Activated CD4-positive, alpha-beta T cell treated with anti-CD3 and anti-CD28 coated beads, Interleukin-2, amount 50 U/mL, for 16 hours (primary cell): ENCODE data around the gene HS6ST3.
A peak's percentile ranks its signal among the peaks of the same experiment; 100 is the strongest.

Experiments used
- DNase-seq: peaks from one replicate; pipeline ENCODE4 v3.0.0-alpha.2; 2020

Gene HS6ST3

DNA sequence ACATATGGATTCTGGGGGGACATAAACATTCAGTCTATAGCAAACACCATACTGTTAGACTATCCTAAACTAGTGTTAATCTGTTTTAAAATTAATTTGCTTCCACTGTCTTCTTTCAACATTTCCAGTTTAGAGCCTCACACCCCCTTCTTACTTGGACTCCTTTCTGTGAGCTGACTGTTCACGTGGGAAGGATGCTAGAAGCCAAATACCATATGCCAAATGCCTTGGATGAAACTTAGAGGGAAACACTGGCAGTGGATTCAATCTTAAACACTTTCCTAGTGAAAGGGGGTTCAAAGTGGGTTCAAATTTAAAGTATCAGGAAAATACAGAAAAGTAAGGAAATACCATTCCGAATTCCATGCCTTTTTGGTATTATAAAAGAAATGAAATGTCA is 113.6 kb downstream of the HS6ST3 start:
- DNase-seq = no peak

DNA sequence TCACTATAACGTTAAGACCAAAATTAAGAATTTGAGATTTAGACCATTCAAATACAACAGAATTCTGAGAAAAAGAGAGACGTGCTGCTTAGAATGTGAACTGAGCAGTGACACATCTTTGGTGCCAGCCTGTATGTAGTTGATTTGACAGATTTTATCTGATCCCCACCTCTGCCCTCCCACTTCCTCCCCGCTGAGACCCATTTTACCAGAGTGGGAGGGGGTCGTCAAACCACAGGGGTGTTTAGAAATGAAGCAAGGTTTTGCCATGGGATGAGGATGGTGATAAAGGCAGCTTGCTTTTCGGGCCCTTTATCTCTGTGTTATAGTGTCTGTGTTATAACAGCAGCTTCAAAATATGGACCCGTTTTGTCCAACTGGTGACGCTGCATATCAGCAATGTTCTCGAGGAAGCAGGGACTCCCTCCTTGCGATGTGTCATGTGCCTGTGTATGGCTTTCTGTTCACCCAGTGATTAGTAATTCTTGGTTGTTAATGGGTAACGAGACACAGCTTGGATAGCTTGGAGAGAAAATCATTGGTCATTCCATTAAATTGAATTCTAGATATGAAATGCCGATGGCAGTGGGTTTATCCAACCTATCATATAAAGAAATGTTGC is 125.0 kb downstream of the HS6ST3 start:
- DNase-seq = no peak

DNA sequence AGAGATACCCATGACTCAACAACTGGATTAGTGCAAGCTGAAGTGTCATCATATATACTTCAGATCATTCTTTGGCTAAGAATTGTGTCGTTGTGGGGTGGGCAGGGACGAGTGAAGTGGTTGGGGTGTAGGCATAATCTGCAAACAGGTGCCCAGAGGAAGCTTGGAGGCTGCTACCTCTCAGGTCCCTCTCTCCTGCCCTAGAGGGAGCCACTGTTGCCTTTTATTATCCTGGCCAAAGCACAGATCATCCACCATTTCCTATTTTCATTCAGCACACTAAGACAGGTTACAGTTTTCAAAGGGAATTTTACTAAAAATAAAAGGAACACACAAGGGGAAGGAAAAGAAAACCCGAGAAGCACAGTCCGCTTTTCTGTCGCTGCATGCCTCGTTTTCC is 126.6 kb downstream of the HS6ST3 start:
- no peak for DNase-seq

DNA sequence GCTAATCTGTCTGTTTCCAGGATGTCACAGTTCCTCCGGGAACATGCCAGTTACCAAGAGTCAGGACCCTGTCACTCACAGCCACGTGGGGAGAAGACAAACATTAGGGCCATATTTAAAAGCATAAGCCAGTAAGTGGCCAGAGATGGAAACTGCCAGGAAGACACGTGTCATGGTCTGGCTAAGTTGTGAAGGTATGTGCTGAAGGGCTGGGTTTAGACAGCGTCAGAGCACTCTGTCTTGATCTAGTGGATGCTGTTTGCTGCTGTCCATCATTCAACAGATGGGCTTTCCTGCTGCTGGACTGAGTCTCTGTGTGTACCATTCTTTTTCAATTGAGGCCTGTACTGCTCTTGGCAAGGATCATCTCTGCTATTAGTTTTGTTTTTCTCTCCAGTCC is 128.6 kb downstream of the HS6ST3 start:
- no peak for DNase-seq

DNA sequence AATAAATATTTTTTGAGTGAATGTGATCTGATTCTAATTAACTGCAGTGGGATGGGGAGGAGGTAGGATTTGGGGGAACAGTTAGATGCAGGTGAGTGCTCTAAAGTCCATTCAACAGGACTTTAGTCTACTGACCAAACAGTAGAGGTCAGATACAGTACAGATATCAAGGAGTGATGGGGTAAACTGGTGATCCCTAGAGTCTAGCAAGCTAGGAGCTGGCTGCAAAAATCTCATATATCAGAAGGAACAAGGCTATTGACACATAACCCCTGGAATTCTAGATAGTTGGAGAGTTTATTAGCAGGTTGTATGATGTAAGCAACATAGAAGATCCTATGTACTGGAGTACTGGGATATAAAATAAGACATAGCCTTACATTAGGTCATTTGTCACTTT is 131.6 kb downstream of the HS6ST3 start:
- no peak for DNase-seq

DNA sequence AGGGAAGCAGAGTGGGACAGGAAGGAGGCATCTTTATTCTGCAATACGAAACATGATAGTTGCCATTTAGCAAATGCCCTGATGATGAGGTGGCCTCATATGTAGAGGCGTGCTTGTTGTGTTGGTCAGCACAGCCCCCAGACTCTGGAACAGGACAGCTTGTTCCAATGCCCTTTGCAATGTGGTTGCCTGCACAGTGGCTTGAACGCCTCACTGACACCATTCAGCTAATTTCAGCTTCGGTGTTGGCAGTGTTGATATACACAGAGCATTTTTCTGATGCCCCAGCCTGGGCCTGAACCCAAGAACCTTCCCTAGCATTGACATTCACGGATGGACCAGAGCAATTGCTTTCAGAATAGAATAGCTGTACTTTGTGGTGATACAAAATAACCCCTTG is 133.3 kb downstream of the HS6ST3 start:
- DNase-seq = no peak

DNA sequence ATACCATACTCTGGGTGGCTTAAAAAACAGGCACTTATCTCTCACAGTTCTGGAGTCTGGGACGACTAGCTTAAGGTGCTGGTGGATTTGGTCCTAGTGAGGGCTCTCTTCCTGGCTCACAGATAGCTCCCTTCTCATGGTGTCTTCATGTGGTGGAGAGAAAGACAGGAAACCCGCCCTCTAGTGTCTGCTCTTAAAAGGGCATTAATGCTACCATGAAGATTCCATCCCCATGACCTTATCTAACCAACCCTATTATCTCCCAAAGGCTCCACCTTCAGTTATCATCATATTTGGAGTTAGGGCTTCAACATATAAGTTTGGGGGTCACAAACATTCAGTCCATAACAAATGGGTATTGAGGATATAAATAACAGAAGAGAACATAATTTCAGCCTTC is 139.4 kb downstream of the HS6ST3 start:
- DNase-seq = peak; percentile 7

DNA sequence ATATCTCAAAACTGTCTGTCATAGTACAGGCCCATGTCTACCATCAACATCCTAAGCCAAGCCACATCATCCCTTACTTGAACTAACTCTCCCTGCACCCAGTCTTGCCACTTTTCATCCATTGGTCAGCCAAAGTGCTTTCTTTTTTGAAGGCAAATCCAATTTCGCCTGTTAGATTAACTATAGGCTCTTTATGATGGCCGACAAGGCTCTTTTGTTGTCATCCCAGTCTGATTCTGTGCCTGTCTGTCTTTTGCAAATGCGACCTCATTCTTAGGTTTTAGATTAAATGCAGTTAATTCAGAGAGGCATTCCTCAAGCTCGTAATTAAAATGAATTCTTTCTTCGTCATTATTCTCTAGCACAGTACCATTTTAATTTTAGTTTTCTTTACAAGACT is 148.3 kb downstream of the HS6ST3 start:
- DNase-seq = no peak

DNA sequence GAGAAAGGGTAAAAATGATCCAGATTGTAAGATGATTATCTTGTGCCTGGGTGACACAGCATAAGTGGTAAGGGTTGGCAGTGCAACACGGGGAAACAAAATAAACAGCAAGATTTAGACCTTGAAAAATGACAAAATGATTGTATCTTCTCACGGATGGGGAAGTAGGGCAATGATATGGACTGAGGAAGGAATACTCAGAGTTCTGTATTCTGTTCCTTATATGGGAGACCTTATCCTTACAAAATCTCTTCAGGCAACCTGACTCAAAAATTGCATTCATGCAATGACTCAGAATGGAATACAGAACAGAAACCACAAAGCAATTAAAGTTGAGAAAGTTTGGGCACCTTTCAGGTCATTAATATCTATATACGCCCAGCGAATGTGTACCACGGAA is 149.0 kb downstream of the HS6ST3 start:
- DNase-seq = no peak

DNA sequence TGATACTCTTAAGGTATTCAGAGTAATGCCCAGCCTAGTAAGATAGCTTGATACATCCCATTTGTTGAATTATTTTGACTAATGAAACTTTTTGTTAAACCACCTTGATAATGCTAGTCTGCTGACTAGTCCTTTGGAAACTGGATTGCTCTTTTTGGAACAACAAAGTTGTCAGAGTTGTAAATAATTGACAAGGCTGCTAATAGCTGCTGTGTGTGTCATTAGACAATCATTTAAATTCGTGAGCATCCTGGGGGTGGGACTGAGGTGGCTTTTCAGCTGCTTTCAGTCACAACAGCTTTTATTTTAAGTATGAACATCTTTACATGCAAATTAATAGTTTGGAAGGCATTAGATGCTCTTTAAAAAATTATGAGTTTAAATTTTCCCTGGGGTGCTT is 153.5 kb downstream of the HS6ST3 start:
- no peak for DNase-seq

DNA sequence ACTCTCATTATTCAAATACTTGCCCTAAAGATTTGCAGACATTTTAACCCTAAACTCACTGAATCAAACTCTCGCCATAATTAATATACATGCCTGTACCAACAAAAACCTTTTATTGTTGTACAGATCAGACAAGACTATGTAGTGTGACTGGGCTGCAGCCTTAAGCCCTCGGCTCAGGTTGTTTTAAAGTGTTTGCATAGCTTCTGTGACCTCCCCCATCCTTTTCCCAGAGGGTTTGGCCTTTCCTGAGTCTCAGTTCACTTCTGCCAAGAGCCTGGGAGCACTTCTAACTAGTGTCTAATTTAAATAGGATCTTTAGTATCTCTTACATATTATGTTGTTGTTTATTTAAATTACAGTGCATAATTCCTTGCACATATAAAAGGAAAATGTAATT is 158.2 kb downstream of the HS6ST3 start:
- no peak for DNase-seq

DNA sequence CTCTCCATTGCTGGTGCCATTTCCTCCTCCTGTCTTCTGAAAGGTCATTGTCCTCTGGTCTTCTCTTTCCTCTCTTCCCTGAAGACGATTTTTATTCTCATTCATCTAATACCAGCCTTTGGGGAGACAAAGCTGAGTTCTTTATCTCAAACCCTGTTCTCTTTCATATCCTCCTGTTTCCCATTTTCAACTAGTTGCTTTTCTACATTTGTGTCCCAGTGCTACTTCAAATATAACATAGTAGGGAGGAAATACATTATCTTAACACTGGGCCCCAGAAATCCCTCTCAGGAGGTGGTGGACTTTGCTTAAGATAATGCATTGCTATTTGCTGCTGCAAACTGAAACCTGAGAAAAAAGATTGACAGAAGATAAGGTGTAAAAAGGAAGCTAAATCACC is 159.1 kb downstream of the HS6ST3 start:
- DNase-seq = no peak

DNA sequence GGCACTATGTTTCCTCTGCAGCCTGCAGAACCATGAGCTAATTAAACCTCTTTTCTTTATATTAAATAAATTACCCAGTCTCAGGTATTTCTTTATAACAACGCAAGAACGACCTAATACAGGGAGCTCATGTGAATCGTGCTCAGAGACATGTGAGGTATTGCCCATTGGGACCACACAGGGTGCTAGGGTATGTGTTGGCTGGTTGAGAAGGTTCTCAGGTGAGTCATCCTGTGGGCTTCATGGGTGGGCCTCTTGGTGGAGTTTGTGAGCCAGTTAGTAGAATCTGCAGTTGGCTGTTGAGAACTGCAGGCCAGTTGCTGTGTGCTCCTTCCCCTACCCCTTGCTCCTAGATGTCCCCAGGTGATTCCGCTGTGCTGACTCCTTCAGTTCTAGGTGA is 163.0 kb downstream of the HS6ST3 start:
- no peak for DNase-seq

DNA sequence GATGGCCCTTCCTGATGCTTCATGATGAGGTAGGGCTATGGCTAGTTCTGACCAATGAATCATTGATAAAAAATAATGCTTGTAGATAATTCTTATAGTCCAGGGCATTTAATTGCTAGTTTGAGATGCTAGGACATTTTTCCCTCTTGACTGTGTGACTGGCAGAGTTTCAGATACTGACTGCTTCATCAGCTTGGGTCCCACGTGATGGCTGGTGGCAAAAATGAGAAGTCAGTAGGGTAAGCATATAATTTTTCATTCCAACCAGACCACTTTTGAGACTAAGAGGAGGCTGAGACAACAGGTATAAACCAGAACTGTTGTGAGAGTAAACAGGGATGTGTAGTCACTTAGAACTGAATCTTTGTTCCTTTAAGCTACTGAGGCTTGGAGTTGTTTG is 183.3 kb downstream of the HS6ST3 start:
- DNase-seq = no peak

DNA sequence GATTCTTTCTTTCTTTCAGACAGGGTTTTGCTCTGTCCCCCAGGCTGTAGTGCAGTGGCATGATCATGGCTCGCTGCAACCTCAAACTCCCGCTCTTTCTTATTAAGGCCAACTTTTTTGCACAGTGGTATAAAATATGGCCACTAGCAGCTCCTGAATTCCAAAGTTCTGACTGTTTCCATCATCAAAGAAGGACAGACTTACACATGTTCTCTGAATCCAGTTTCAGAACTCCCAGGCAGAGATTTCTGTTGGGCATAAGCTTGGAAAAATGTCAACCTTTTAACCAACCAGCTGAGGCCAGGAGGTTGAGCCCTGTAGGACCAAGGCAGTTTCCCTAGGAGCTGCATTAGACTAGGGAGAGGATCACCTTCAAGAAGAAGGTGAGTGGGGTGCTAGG is 184.1 kb downstream of the HS6ST3 start:
- DNase-seq = no peak

DNA sequence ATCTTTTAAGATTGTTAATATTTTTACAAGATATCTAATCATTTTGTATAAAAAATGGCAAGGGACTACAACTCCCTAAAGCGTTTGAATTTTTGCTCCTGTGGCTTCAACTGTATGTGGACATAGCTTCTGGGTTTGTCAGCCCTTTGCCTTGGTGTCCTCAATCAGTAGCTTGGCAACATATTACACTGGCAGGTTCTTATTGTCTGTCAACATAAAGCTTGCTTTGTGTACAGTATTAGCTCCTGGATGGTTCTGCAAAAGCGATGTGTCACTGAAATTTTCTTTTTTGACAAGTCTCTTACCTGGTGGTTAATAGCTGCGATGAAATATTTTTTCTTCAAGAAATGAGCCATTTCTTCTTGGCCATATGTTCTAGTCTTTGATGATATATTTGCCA is 190.0 kb downstream of the HS6ST3 start:
- no peak for DNase-seq

DNA sequence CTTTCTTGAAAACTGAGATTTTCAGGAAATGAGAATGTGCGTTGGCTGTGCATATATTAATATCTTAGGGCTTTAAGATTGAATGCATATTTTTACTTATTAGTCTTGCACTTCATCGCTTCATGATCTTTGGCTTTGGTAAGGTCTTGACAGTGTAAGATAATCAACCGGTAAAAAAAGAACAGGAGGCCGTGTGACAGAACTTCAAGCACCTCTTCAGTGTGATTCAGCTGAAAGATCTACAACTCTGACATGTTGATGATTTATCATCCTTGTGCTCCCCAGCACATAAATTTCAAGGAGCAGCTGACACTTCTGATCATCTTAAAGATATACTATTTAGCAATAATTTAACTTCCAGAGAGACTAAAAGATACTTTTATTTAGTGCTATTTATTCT is 195.1 kb downstream of the HS6ST3 start:
- no peak for DNase-seq

DNA sequence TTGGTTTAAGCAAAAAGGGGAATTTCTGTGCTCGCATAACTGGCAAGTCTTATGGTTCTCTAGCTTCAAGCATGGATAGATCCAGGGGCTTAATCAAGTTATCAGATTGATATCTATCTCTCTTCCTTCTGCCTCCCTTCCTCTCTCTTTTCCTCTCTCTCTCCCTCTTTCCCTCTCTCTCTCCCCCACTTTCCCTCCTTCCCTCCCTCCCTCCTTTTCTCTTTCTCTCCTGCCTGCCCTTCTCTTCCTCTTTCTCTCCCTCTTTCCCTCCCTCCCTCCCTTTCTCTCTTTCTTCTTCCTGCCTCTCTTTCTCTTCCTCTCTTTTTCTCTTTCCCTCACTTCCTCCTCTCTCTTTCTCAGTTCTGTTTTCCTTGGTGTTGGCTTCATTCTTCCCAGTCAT is 195.8 kb downstream of the HS6ST3 start:
- no peak for DNase-seq

DNA sequence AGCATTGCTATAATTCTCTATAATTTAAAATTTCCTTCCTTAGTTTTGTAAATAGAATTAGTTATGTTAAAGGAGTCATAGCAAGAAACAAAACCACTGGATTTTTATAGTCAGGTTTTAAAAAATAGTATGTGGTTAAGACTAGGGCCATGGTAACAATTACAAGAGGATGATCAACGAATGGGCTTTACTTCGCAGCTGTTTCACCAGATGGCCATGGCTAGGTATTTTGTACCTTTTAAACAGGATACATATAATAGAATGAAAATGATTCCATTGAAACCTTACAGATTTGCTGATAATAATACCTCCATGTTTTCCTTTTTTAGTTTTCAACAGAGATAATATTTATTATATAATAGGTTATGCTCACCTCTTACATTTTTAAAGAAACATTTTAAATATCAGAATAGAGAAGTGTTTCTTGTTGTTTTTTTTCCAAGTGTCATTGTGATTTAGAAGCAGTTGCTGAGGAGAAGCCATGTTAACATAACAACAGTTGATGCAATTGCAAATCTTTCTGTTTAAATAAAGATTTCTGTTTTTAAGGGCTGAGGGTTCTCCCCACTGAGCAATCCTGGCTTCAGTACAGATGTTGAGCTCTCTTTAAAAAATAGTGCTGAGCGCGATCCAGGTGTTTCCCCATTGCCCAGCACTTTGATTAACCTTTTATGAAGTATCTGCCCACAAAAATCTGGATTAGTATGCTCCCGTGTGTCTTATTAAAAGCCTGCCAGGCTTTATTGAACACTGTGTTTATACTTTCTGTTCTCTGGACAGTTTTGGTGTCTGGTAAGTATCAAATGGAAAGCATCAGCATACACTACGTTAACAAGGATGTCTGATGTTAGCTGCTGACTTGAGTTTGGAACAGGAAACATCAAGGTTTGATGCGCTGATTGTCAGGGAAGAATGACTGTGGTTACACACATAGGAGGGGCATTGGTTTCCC is 205.3 kb downstream of the HS6ST3 start:
- no peak for DNase-seq

DNA sequence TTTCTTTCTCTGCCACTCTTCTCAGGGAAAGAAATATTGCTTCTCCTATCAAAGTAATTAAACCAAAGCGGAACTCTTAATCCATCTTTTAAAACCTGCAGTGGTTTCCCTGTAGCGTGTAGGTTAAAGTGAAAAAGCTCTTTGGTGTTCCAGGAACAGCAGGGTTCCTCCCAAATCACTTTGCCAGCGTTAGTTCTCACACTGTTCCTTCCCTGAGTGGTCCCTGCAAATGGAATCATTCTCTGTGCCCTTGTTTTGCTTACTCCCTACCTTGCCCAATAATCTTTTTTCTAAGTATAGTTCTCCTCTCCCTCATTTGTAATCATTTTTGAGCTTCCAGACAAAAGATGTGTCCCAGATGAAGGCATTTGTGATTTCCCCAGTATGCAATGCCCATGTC is 207.5 kb downstream of the HS6ST3 start:
- DNase-seq = no peak

DNA sequence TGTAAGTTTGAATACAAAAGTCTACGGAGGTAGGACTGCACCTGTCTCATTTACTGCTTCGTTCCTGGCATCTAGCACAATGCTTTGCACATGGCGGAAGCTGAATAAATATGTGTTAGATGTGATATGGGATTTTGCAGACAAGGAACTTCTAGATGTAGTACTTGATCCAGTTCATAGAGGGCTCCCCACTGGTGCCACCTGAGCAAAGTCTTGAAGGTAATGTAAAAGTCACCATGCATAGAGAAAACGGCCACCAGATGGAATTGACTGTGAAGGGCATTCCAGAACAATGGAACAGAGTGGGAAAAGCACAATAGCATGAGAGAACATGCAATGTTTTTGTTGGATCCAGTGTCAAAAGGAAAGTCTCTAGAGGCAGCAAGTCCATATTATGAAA is 209.3 kb downstream of the HS6ST3 start:
- no peak for DNase-seq

DNA sequence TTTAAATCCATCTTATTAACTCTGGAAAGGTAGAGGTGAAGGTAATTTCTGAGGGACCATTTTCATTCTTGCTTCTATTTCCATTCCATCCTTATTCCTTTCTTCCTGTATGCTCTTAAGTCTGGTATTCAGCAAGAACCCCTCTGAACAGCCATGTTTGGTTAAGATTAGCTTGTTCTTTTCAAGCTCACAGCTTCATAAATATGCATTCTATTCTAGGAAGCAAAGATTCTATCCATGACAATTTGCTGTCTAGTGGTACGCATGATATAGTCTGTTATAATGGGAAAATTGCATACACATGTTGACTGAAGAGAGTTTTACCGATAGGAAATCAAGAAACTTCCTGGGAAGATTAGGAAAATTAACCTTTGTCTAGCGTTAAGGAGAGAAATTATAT is 218.7 kb downstream of the HS6ST3 start:
- no peak for DNase-seq

DNA sequence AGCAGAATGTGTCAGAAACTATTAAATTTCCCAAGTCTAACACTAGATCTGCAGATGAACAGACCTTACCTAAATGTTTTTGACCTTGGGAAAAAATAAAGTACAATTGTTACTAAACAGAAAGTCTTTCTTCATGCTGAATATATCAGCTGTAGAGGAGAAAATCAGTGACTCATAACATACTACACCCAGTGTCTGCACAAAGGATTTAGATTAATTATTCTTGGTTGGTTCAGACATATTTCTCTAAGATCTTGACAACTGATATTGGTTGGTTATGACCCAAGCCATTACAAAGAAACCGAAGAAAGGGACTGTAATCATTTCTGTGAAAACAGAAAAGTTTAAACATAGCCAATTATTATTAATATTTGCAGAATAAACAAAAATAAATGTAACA is 225.1 kb downstream of the HS6ST3 start:
- no peak for DNase-seq

DNA sequence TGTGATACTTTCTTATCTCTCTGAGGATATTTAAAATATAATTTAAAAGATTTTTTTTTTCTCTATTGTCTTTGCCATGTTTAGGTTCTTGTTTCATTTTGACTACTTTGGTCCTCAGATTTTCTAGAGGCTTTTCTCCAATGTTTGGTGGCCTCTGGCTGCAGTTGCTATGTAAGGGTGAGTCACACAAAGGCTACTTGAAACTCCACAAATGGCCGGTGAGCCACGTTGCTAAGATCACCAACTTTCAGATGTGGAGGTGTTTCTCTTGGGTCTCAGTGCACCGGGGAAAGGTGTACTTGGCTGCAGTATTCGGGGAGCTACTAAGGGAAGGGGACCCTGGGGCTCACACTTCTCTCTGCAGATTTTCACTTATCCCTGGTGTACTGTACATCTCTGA is 248.1 kb downstream of the HS6ST3 start:
- no peak for DNase-seq

DNA sequence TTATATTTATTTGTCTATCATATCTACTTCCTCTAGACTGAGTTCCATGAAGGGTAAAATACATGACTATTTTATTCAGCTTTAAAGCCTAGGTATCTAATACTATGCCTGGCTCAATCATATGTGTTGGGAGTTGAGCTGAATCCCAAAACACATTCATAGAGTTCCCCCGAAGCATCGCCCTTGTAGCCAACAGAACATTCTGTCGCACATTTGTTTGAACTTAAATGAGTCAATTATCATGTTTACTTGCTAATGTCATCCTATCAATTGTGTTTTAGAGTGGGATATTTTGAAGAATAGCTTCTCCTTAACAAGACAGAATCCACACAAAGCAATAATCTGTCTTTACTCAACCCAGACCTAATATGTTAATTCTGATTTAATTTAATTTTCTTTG is 252.4 kb downstream of the HS6ST3 start:
- no peak for DNase-seq
